Loucy (cell line): Measurements from ENCODE around the gene ETV3L.

Experiments
- H2AFZ ChIP-seq: fragments of 200-600 bp; sonication (generic); 2 replicates; pipeline ENCODE4 v1.6.0; 2016; ENCODE audit warnings: antibody characterized with exemption, mild to moderate bottlenecking, low read length, moderate library complexity
- H3F3A ChIP-seq: fragments of 200-600 bp; 2 replicates; pipeline ENCODE4 v1.6.0; 2016; ENCODE audit warnings: antibody characterized with exemption, low read depth, mild to moderate bottlenecking
- H3K27me3 ChIP-seq: fragments of 200-600 bp; sonication (generic); 2 replicates; pipeline ENCODE4 v1.6.1; 2014; ENCODE audit warnings: low read length, mild to moderate bottlenecking; ENCODE audit not compliant: insufficient read depth, poor library complexity, severe bottlenecking
- H3K36me3 ChIP-seq: fragments of 200-600 bp; sonication (generic); 2 replicates; pipeline ENCODE4 v1.6.1; 2016; ENCODE audit warnings: low read length; ENCODE audit not compliant: insufficient read depth
- H3K4me1 ChIP-seq: fragments of 200-600 bp; sonication (generic); 2 replicates; pipeline ENCODE4 v1.5.1; 2014; ENCODE audit warnings: low read length, mild to moderate bottlenecking; ENCODE audit not compliant: insufficient read depth, poor library complexity, severe bottlenecking
- H3K4me2 ChIP-seq: fragments of 200-600 bp; sonication (generic); 2 replicates; pipeline ENCODE4 v1.6.0; 2014; ENCODE audit warnings: antibody characterized with exemption, low read length, low read depth, mild to moderate bottlenecking; ENCODE audit not compliant: poor library complexity, severe bottlenecking
- H3K4me3 ChIP-seq: fragments of 200-600 bp; sonication (generic); 2 replicates; pipeline ENCODE4 v1.5.1; 2014; ENCODE audit warnings: low read length, mild to moderate bottlenecking, mixed read lengths; ENCODE audit not compliant: poor library complexity, severe bottlenecking
- H3K79me2 ChIP-seq: fragments of 200-600 bp; sonication (generic); 2 replicates; pipeline ENCODE4 v1.6.1; 2014; ENCODE audit warnings: low read length; ENCODE audit not compliant: insufficient read depth
- H3K9ac ChIP-seq: fragments of 200-600 bp; sonication (generic); 2 replicates; pipeline ENCODE4 v1.6.0; 2014; ENCODE audit warnings: mild to moderate bottlenecking, low read depth, low read length, moderate library complexity; ENCODE audit not compliant: poor library complexity, severe bottlenecking
- H3K9me2 ChIP-seq: fragments of 200-600 bp; sonication (generic); replicated peaks from 2 replicates; pipeline ENCODE4 v1.6.1; 2016; ENCODE audit warnings: low read depth, low read length, mixed read lengths
- H3K9me3 ChIP-seq: fragments of 200-600 bp; sonication (generic); 2 replicates; pipeline ENCODE4 v1.6.1; 2014; ENCODE audit warnings: mild to moderate bottlenecking, antibody characterized with exemption, low read length, low read depth; ENCODE audit not compliant: insufficient read depth
- H4K20me1 ChIP-seq: fragments of 200-600 bp; sonication (generic); 2 replicates; pipeline ENCODE4 v1.6.0; 2014; ENCODE audit warnings: antibody characterized with exemption, low read length, mild to moderate bottlenecking; ENCODE audit not compliant: insufficient read depth, poor library complexity, severe bottlenecking
- CTCF ChIP-seq: fragments of 200-600 bp; sonication (generic); conservative IDR thresholded peaks from 2 replicates; pipeline ENCODE4 v1.5.1; 2014; ENCODE audit warnings: mild to moderate bottlenecking, antibody characterized with exemption, low read length
- EZH2phosphoT487 ChIP-seq: fragments of 200-600 bp; IDR thresholded peaks from 2 replicates; pipeline ENCODE4 v1.6.1; 2018; ENCODE audit warnings: antibody characterized with exemption, mild to moderate bottlenecking, moderate library complexity, borderline replicate concordance

The ETV3L gene

GRCh38 chr1:157113631-157114030, 14.0 kb upstream of the ETV3L start:
- no peak for TF ChIP-seq CTCF
- Histone ChIP-seq H3K4me2 (no peak overlapping the region), H3K9ac (no peak overlapping the region), H3F3A (no peaks in the 10 kb centered on the region), H3K4me3 (no peak overlapping the region), H3K36me3 (no peaks in the 10 kb centered on the region), H3K4me1 (no peaks in the 10 kb centered on the region), H3K27me3 (no peaks in the 10 kb centered on the region), H2AFZ (no peak overlapping the region), H3K9me3 (no peaks in the 10 kb centered on the region), H3K79me2 (no peaks in the 10 kb centered on the region), H4K20me1 (no peaks in the 10 kb centered on the region), H3K9me2 (no peaks in the 10 kb centered on the region)

GRCh38 chr1:157113106-157113505, 13.5 kb upstream of the ETV3L start:
- Histone ChIP-seq H3F3A (no peaks in the 10 kb centered on the region), H3K36me3 (no peaks in the 10 kb centered on the region), H3K4me1 (no peaks in the 10 kb centered on the region), H3K9ac (no peak overlapping the region), H4K20me1 (no peaks in the 10 kb centered on the region), H3K9me2 (no peaks in the 10 kb centered on the region), H3K27me3 (no peaks in the 10 kb centered on the region), H3K4me2 (no peak overlapping the region), H3K79me2 (no peaks in the 10 kb centered on the region), H3K4me3 (no peak overlapping the region), H3K9me3 (no peaks in the 10 kb centered on the region), H2AFZ (no peak overlapping the region)
- no peak for TF ChIP-seq CTCF

- H3K4me2 ChIP-seq, result no peak overlapping the region
- H3K9me3 ChIP-seq, result no peaks in the 10 kb centered on the region
- no peaks in the 10 kb centered on the region for H3K79me2 ChIP-seq
- no peaks in the 10 kb centered on the region for H3K36me3 ChIP-seq
- no peak overlapping the region for H3K9ac ChIP-seq
- no peaks in the 10 kb centered on the region for H4K20me1 ChIP-seq
- no peaks in the 10 kb centered on the region for H3K4me1 ChIP-seq
- no peaks in the 10 kb centered on the region for H3K27me3 ChIP-seq
- TF ChIP-seq CTCF (no peak), EZH2phosphoT487 (no peak)
- no peak overlapping the region for H3K4me3 ChIP-seq
- no peaks in the 10 kb centered on the region for H3K9me2 ChIP-seq
- H2AFZ ChIP-seq, result no peak overlapping the region
- no peaks in the 10 kb centered on the region for H3F3A ChIP-seq
Observed at GRCh38 chr1:157112186-157112867, 12.7 kb upstream of the ETV3L start.
